ENCODE data around the gene B3GALNT1. TPM values are rescaled to one million over a fixed set of nuclear protein-coding genes. Genes with fewer than 3 reads are reported as not detected.

B3GALNT1 gene
- total RNA-seq, result 56.3 TPM
- long read RNA-seq, transcript B3GALNT1-201 (5 exons, 3,313 nt), result major isoform, 50 of 146 reads
- long read RNA-seq, transcript B3GALNT1-212 (5 exons, 1,660 nt), result minor isoform, 39 of 146 reads
- long read RNA-seq, transcript B3GALNT1-216 (6 exons, 554 nt), result minor isoform, 5 of 146 reads
- long read RNA-seq, partial matches to known transcripts, result 5 of 146 reads
- long read RNA-seq, other reads (novel, unspliced or antisense), result 36 of 146 reads

GRCh38 chr3:161104561-161105551, at the start of gene B3GALNT1:
Gene B3GALNT1 (minus strand): TSS chr3:161105349. CDS start chr3:161086754, 18,595 bp downstream.
- intact Hi-C loops (cut with micrococcal nuclease), result no loop called here
- ATAC-seq (peak; percentile 71), DNase-seq (peak; percentile 78)

- intact Hi-C loops (cut with micrococcal nuclease), result no loop called here
- no peak for ATAC-seq
- no peak for DNase-seq
Measured at GRCh38 chr3:161153480-161153879, 48.3 kb upstream of the B3GALNT1 start.

GRCh38 chr3:161150001-161150525, 44.9 kb upstream of the B3GALNT1 start:
- DNase-seq (no peak), ATAC-seq (no peak)
- intact Hi-C loops (cut with micrococcal nuclease), result no loop called here

GRCh38 chr3:161149529-161149928, 44.4 kb upstream of the B3GALNT1 start:
- DNase-seq (no peak), ATAC-seq (no peak)
- intact Hi-C loops (cut with micrococcal nuclease), result no loop called here

GRCh38 chr3:161148832-161149475, 43.8 kb upstream of the B3GALNT1 start:
- DNase-seq (no peak), ATAC-seq (no peak)
- intact Hi-C loops (cut with micrococcal nuclease), result no loop called here

- intact Hi-C loops (cut with micrococcal nuclease), result no loop called here
- ATAC-seq (peak; percentile 50), DNase-seq (no peak)
Measured at GRCh38 chr3:161142486-161142885, 37.3 kb upstream of the B3GALNT1 start.

GRCh38 chr3:161139686-161140085, 34.5 kb upstream of the B3GALNT1 start:
- DNase-seq (no peak), ATAC-seq (no peak)
- intact Hi-C loops (cut with micrococcal nuclease), result no loop called here

GRCh38 chr3:161137260-161137659, 32.1 kb upstream of the B3GALNT1 start:
- ATAC-seq, result no peak
- intact Hi-C loops (cut with micrococcal nuclease), result no loop called here
- no peak for DNase-seq

- intact Hi-C loops (cut with micrococcal nuclease), result no loop called here
- no peak for ATAC-seq
- no peak for DNase-seq
Measured at GRCh38 chr3:161132391-161132790, 27.2 kb upstream of the B3GALNT1 start.

GRCh38 chr3:161126495-161126894, 21.3 kb upstream of the B3GALNT1 start:
- intact Hi-C loops (cut with micrococcal nuclease), result no loop called here

GRCh38 chr3:161117646-161118045, 12.5 kb upstream of the B3GALNT1 start:
- ATAC-seq (no peak), DNase-seq (no peak)
- intact Hi-C loops (cut with micrococcal nuclease), result no loop called here

More at GRCh38 chr3:161126495-161126894, 21.3 kb upstream of the B3GALNT1 start:
- ATAC-seq (no peak), DNase-seq (no peak)

GRCh38 chr3:161108840-161109239, 3.7 kb upstream of the B3GALNT1 start:
- intact Hi-C loops (cut with micrococcal nuclease), result no loop called here
- DNase-seq, result no peak

GRCh38 chr3:161107311-161107710, 2.2 kb upstream of the B3GALNT1 start:
- ATAC-seq (no peak), DNase-seq (no peak)
- intact Hi-C loops (cut with micrococcal nuclease), result no loop called here

More at GRCh38 chr3:161108840-161109239, 3.7 kb upstream of the B3GALNT1 start:
- ATAC-seq, result no peak

- intact Hi-C loops (cut with micrococcal nuclease), result no loop called here
- no peak for ATAC-seq
- DNase-seq, result peak; percentile 49
Measured at GRCh38 chr3:161103776-161104385, 1.3 kb downstream of the B3GALNT1 start.

GRCh38 chr3:161101609-161102008, 3.5 kb downstream of the B3GALNT1 start:
- intact Hi-C loops (cut with micrococcal nuclease), result no loop called here
- DNase-seq (no peak), ATAC-seq (peak; percentile 75)

GRCh38 chr3:161100994-161101393, 4.2 kb downstream of the B3GALNT1 start:
- intact Hi-C loops (cut with micrococcal nuclease), result no loop called here
- DNase-seq (peak; percentile 39), ATAC-seq (peak; percentile 46)

GRCh38 chr3:161096771-161097367, 8.3 kb downstream of the B3GALNT1 start:
- ATAC-seq (peak; percentile 19), DNase-seq (no peak)
- intact Hi-C loops (cut with micrococcal nuclease), result no loop called here

- no peak for ATAC-seq
- intact Hi-C loops (cut with micrococcal nuclease), result no loop called here
- no peak for DNase-seq
Measured at GRCh38 chr3:161093895-161094294, 11.3 kb downstream of the B3GALNT1 start.

- intact Hi-C loops (cut with micrococcal nuclease), result no loop called here
- no peak for DNase-seq
- ATAC-seq, result no peak
Measured at GRCh38 chr3:161084277-161084676, 20.9 kb downstream of the B3GALNT1 start.

All from left ventricle myocardium superior (tissue), 1 donor.